GM21447 (cell line): ENCODE data around the gene CDC45.

Experiments
- ATAC-seq: cut with Tn5 transposase; IDR thresholded peaks from one replicate; pipeline ENCODE4 v1.9.1; 2021; ENCODE audit not compliant: unreplicated experiment

The CDC45 gene

GRCh38 chr22:19514831-19515565 is 35.3 kb downstream of the CDC45 start:
- no peak for ATAC-seq

DNA sequence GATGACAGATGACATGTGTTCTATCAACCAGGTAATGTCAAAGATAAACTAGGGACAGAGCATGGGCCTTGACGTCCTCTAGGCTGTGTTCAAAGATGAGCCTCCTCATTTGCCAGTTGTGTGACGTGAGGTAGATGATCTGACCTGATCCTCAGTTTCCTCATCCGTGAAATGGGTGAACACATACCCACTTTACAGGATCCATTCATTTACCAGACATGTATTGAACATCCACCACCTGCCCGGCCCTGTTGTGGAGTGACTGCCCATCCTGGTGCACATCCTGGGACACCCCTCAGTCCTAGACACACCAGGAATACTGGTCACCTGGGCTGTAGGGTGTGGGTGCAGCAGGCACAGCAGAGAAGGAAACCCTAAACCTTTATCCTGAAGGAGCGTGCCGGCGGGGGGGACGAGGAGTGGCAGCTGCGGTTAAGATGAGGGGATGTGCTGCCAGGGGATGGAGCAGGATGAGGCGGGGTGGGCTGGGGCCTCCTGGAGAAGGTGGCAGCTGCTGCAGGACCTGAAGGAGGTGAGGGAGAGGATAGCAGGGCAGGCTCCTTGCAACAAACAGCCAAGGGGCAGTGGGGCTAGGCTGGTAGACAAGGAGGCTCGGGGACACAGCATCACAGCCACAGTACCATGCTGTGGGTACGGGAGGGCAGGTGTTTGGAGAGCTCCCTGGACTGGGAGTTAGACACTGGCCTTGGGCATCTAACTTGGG is 36.1 kb downstream of the CDC45 start:
- ATAC-seq: no peak

DNA sequence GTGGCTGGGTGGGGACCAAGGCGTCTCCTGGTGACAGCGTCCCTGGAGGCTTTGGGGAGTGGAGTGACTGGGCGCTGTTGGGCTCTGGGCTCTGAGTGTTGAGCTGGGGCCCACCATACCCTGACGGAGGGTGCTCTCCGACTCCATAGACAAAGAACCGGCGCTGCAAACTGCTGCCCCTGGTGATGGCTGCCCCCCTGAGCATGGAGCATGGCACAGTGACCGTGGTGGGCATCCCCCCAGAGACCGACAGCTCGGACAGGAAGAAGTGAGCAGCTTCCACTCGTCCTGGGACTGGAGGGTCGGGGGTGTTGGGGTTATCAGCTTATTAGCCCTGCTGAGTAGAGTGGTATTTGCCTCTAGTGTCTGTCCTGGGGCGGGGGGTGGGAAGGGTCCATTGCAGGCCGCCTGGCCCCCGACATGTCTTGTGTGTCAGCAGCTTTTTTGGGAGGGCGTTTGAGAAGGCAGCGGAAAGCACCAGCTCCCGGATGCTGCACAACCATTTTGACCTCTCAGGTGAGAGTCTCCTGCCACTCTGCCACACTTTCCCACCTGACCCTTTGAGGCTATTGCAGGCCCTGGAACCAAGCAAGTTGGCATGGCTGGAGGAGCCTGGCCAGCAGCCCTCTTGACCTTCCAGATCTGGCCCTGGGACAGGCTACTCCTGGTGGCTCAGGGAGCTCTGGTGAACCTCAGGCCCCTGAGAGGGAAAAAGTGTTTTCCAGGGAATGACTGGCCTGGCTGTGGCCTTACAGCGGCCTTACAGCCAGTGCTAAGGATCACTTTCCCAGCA is 36.9 kb downstream of the CDC45 start:
- no peak for ATAC-seq

DNA sequence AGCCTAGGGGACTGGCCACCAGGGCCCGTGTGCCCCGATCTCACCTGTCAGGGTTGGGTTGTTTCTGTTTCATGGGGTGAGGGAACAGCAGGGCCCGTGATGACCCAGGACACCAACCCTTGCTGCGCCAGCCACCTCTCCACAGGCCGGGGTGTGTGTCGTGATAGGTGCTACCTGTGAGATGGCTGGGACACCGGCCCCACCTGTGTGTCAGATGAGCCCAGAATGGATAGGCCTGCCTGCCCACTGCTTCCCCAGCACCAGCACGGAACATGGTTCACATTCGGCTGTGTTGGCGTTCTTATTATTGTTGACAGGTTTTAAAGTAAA is 37.4 kb downstream of the CDC45 start:
- no peak for ATAC-seq

DNA sequence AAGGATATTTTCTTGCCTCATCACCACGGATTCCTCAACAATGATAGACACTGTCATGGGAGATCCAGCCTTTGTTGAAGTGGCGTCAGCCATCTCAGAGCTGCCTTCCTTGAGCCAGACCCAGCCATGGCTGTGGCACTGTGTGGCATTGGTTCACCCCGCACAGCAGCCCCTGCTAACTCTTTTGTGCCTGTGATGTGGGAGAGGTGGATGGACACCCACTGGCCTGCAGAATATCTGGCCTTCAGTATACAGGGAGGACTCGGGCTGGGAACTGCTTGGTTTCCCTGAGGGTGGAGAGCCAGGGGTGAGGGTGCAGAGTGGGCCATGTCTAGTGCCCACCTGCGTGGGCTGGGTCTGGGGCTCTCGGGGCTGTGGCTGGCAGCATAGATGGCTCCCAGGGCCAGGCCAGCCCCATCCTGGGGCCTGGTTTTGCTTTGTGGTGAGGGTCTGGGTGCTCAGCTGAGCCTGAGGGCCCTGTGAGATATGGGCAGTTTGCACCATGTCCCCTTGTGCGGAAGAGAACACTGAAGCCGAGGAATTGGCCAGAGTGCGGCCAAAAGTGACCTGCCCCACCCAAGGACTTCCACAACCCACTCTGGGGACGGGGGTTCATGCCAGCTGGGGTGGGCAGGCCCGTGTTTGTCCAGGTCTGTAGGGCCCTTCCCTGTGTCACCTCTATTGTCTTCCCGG is 38.3 kb downstream of the CDC45 start:
- ATAC-seq: no peak

GRCh38 chr22:19518635-19519034 is 38.9 kb downstream of the CDC45 start:
- ATAC-seq: no peak

DNA sequence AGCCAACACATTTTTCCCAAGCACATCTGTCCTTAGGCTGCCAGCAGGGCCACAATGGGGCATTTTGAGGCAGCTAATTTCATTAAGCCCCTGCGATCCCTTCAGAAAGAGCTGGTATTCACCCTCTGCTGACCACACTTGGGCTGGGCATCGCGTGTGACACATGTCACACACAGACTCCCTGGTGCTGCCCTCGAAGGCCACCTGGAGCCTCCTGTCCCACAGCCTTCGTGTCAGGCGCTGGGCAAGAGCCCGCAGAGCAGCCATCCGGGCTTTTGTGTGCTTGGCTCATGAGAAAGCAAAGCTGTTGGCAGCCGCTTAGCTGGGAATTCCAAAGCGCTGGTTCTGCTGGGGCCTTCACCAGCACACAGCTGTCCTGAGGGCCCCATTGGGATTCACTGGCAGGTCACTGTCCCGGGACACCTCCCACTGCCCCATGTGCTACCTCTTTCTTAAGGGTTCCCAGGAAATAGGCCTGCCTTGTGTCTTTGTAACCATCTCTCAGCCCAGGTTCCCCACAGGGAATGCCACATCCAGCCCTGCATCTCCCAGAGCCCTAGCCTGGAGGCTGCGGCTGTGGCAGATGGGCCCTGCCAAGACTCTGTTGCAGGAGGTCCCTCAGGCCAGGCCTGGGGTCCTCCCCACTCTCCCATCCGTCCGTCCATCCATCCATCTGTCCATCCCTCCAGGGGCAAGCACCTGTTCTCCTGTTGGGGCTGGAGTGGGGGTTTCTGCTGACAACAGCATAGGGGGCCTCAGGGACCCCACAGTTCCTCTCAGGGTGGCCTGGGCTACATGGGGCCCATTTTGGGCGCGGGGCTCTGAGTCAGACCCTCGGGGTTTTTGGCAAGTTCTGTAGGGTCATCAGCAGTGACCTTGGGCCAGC is 39.6 kb downstream of the CDC45 start:
- no peak for ATAC-seq

DNA sequence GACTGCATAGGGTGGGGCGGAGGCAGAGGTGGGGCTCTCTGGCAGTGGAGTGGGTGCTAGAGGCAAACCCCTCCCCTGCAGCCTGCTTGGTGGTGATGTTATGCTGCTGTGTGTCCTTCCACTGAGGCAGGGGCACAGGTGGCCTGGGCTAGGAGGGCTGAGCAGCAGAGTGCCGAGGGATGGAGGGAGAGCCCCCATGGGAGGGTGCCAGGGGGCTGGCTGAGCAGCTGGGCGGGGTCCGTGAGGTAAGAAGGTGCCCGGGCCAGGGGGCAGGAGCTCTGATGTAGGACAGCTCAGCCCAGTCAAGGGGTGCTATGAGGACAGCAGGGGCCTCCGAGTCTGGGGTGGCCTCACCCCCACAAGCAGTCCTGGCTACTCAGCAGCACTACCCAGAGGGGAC is 40.3 kb downstream of the CDC45 start:
- ATAC-seq: no peak

- ATAC-seq: no peak
These were observed 41.0 kb downstream of the CDC45 start for GRCh38 chr22:19520566-19521305.

GRCh38 chr22:19522190-19522880 is 42.6 kb downstream of the CDC45 start:
- no peak for ATAC-seq

DNA sequence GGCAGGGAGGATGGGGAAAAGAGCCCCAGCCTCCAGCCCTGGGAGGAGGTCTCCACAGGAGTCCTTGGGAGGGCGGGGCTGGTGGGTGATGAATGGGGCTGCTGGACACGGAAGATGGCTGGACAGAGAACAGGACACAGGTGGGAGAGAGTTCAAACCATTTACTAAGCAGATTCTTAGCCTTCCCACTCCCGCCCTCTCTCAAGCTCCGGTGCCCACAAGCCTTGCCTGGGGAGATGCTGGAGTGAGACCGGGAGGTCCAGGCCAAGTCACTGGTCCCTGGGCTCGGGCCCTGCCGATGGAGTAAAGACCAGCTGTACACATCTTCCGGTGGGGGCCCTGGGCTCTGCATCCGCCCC is 43.1 kb downstream of the CDC45 start:
- ATAC-seq: no peak

DNA sequence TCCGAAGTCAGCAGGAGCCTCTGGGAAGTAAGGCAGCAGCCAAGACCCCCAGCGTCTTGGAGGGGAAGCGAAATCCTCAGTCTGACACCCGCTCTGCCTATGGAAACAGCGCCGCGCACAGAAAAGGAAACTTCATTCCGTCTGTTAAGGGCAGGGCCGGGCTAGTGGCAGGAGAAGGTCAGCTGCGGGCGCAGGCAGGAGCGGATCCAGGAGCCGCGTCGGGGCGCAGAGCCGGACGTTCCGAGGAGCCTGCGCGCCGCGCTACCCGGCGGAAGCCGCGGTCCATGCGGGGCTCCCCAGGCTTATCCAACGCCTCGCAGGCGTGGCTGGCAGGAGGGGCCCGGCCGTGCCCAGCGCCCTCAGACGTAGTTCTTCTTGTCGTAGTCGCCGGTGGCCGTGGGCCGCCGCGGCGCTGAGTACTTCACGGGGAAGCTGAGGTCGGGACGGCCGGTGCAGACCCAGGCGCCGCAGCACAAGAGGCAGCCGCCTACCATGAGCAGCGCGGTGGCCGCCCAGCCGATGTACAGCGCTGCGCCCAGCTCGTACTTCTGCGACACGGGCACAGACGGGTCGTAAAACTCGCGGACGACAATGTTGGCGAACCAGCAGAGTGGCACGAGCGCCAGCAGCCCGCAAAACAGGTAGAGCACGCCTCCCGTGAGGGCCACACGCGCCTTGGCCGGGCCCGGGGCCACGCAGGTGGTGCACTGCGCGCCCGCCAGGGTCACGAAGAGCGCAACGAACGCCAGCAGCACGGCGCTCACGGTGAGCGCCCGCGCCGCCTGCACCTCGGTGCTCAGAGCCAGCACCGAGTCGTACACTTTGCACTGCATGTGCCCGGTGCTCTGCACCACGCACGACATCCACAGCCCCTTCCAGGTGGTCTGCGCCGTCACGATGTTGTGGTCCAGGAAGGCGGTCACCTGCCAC is 43.8 kb downstream of the CDC45 start:
- no peak for ATAC-seq

GRCh38 chr22:19524170-19525115 is 44.7 kb downstream of the CDC45 start, which contains the start of gene CLDN5:
Gene CLDN5 (minus strand): TSS chr22:19524410. CDS start chr22:19524255, 155 bp downstream.
- ATAC-seq: no peak

- ATAC-seq: no peak
These were observed 45.5 kb downstream of the CDC45 start for GRCh38 chr22:19525116-19525660.

- ATAC-seq: no peak
These were observed 45.9 kb downstream of the CDC45 start for GRCh38 chr22:19525666-19526065.

- ATAC-seq: no peak
These were observed 46.5 kb downstream of the CDC45 start for GRCh38 chr22:19526076-19526701.
